Posterior vena cava (tissue), 2 donors: Measurements from ENCODE around the gene MAD1L1. TPM values are rescaled to one million over a fixed set of nuclear protein-coding genes. Genes with fewer than 3 reads are reported as not detected.
"Not testable (repeated sequence)": the region's sequence is repeated elsewhere in the genome, so short reads cannot be mapped to it uniquely, and the experiment has no call there.

Experiments used
- DNase-seq: peaks from one replicate; pipeline ENCODE4 v3.0.0-alpha.2; 2020; ENCODE audit warnings: low spot score
- intact Hi-C, 2 donors: fragments of 100-400 bp; cut with DNase I; formaldehyde crosslinking; loops; one replicate each; pipeline versions ENCODE4 v1.14.1 to v1.14.2; 2022 to 2023
- total RNA-seq, 2 donors: library from RNA; stranded (reverse); fragmentation: NEBNext Ultra II Directional; extraction: Animal tissue kit (Norgen Biotek cat#: 25700); gene quantifications; one replicate each; pipeline ENCODE4 v1.2.1, GENCODE V29; 2021
- donor health status: DM: yes; HTN: yes; CAD: no.
- donor health status: DM: yes; HTN: yes; CAD: no.

Gene MAD1L1
- total RNA-seq, 2 donors from 2014 or later: 17.3 to 24.7 TPM

DNA sequence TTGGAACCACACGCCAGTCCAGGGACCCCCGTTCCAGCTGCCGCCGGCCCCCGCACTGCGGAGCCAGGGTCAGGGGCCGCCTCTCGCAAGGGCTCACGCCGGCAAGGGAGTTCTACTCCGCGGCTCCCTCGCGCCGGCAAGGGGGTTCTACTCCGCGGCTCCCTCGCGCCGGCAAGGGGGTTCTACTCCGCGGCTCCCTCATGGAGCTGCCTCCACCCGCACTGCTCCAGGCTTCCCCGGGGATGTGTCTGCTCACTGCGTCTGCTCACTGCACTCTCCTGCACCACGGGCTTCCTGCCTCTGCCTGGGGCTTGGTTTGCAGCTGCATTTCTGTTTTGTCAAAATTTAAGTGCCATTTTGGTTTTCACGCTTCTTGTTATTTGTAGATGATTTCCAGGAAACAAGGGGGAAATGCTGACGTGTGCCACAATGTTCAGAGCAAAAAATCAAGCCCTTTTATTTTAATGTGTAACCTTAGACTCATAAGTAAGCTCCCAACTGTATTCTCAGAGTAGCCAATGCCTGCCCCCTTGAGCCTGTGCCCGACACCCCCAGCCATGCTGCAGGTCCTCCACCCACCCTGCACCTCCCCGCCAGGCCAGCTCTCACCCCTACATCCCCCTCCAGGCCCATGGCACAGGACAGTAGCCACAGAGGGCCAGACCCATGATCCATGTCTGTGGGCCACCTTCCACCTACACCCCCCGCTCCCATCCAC lies 246.2 kb downstream of the MAD1L1 start:
- no peak for DNase-seq
- intact Hi-C loops: loop anchor here in 1 of 2 donors (5.0 kb wide), 1 partner anchor 49 kb away; no protein-coding TSS in a partner anchor

DNA sequence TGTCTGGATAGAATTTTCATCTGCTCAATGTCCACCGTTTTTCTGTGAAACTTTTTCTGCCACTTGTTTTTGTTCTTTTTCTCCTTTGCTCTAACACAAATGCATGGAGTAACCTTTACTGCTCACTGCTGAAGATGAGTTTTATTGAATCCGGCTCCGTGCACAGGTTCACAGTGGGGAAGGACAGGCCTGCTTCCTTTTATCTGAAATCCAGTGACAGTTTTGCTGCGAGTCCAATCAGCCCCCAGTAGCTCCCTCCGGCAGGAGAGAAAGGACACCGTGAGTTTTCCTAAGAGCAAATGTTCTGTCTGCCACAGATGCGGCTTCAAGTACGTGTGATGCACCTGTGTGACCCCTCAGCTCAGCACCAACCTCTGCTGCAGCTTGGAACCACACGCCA lies 246.8 kb downstream of the MAD1L1 start:
- no peak for DNase-seq

DNA sequence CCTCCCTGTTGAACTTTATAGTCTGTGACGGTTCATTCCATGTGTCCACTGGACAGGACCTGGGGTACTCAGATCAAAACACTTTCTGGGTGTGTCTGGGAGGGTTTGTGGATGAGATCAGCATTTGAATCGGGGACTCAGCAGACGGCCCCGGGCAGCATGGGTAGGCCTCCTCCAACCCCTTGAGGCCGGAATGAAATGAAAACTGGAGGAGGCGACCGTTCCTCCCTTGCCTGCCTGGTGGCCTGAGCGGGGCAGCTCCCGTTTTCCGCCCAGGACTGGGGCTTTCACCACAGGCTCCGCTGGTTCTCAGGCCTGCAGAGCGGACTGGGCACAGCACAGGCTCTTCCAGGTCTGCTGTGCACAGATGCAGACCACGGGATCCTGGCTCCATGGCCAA lies 247.7 kb downstream of the MAD1L1 start:
- intact Hi-C loops: loop anchor here in 1 of 2 donors (5.0 kb wide), 1 partner anchor 48 kb away; no protein-coding TSS in a partner anchor
- DNase-seq: peak; percentile 66

More for the DNA sequence above, 246.8 kb downstream of the MAD1L1 start:
- intact Hi-C loops: loop anchor here in 1 of 2 donors (5.0 kb wide), 1 partner anchor 49 kb away; no protein-coding TSS in a partner anchor

DNA sequence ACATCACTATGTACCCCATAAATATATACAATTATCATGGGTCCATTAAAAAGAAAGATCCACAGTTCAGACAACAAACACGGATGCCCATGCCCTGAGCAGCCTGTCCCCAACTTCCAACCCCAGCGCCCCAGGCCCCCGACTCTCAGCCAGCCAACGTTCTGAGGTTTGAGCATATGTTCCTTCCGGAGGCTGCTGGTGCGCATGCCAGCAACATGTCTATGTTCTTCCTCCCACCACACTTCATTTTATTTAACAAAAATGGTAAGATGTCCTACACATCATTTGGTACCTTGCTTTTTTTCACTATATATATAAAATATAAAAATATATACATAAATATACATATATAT lies 250.9 kb downstream of the MAD1L1 start:
- peak; percentile 48 for DNase-seq
- intact Hi-C loops: no loop called here

DNA sequence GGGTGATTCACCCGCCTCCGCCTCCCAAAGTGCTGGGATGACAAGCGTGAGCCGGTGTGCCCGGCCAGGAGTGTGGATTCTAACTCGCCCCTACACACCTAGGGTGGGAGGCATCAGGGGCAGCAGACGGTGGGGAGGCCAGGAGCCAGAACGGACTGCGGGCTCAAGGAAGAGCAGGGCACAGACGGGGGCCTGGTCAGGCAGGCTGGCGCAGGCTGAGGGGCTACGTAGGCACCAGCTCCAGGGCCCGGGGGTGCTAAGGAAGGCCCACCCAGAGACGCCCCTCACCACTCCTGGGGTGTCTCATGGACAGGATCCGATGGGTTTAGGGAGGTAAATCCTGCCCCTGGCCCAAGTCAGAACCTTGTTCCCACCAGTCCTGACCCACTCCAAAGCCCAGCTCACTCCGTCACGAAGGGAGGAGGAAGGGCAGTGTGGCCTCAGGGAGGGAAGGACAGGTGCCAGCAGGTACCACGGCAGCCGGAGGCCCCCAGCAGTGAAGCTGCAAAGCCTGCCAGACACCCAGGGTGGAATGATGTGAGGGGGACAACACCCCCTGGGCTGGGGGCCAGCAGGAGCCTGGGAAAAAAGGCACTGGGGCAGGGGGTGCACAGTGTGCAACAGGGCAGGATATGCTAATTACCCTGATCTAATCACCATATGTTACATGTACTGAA lies 251.4 kb downstream of the MAD1L1 start:
- peak; percentile 56 for DNase-seq
- intact Hi-C loops: no loop called here

DNA sequence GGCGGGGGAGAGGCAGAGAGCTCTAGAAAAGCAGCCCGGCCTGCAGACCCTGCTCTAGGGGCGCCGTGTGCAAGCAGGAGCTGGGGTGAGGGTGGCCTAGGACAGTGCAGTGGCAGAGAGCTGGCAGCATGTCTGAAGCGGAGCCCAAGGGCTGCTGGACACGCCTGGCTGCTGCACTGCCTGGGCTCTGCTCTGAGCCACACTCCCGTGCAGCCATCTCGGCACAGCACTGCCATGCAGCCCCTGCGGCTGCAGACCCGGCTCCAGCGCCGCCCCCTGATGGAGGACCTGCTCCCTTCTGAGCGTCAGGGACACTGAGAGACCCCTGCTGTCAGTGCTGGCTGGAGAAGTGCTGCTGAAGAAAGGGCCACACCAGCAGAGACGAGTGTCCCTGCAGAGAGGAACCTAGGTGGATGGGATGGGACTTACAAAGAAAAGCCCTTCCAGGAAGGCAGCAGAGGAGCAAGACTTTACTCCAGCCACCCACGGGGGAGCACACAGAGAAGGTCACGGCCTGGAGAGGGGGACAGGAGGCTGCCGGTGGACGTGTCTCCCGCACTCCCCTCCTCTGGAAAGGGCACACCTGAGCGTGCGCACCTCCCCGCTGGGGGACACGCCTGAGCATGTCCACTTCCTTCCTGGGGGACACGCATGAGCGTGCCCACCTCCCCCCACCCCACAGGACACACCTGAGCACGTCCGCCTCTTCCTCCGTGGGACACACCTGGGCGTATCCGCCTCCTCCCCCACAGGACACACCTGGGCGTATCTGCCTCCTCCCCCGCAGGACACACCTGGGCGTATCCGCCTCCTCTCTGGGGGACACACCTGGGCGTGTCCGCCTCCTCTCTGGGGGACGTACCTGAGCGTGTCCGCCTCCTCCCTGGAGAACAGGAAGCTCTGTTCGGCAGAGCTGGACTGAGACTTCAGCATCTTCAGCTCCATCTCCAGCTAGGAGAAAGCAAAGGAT lies 252.9 kb downstream of the MAD1L1 start:
- intact Hi-C loops: no loop called here
- peak; percentile 78 for DNase-seq

DNA sequence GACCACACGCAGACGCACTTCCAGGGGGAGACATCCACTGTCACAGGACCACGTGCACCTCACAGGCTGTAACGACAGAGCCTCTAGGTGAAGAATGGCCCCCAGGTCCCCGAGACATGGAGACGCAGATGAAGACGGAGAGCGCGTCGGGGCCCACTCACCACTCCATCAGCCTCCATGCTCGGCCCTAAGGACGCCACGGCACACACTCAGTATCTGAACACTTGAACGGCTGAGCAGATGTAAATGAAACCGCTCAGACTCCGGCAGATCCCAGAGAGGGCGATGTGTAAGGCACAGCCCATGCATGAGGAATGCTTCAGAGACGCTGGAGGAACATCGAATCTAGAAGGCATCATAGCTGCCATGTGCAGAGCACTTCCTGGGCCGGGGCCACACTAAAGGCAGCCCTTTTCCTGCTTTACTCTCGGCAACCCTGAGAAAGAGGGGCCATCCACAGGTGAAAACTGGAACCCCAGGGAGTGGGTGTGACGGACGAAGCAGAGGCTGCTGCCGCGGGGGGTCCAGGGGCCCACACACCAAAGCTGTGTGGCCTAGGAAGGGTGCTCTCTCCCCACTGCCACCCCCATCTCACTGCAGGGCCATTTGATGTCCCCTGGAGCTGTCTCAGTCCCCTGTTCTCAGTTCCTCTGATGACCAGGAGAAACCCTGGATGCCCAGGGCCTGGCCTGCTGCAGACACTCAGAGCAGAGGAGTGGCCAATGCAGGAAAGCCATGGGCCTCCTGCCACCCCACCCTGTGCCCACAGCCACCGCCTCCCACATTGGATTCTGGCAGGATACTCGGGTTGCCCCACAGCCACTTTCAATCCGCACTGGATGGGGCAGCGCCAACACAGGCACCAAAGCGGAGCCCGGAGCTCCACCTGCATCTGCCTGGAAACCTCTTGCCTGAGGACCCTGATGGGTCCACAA lies 253.8 kb downstream of the MAD1L1 start:
- DNase-seq: peak; percentile 63
- intact Hi-C loops: no loop called here

DNA sequence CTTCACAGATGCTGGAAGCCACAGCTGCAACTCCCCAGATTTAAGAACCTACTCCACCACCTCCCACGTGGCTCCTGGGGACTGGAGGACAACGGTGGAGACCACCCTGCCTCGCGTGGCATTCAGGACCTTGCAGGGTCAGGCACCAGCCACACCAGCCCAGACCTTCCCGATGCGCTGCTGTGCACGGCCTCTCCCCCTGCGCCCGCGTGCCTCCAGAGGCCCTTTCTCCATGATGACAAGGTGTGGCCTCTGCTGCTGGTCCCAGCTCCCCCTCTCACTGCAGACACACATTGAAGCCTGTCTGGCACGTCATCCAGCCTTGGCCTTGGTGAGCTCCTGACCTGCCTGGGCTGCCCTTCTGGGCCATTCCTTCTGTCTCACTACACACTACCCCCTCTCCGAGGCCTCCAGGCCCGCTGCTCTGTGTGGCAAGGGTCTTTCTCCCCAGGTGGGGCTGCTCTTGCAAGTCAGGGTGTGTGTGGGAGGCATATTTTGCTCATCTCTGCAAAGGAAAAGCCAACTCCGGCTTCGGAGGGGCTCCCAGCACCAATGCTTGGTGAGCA lies 254.8 kb downstream of the MAD1L1 start:
- peak; percentile 70 for DNase-seq
- intact Hi-C loops: no loop called here

DNA sequence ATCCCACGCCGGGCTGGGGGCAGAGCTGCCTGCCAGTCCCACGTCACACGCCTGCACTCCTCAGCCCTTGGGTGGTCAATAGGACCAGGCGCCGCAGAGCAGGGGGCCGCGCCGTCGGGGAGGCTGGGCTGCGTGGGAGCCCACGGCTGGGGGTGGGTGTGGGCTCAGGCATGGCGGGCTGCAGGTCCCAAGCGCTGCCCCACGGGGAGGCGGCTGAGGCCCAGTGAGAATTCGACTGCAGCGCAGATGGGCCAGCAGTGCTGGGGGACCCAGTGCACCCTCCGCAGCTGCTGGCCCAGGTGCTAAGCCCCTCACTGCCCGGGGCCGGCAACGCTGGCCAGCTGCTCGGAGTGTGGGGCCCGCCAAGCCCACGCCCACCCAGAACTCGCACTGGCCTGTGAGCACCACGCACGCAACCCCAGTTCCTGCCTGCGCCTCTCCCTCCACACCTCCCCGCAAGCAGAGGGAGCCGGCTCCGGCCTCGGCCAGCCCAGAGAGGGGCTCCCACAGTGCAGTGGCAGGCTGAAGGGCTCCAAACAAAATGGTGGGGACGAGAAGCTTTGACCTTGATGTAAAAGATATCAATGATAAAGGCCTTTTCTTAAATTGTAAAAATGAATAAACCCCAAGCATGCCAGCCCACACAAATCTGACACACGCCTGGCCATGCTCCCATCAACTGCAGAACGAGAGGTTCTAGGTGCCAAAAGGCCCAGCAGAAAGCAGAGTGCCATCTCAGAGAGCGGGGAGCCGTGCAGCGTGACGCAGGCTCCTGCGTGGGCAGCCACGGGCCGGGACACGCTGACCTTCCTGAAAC lies 255.5 kb downstream of the MAD1L1 start:
- intact Hi-C loops: no loop called here
- DNase-seq: peak; percentile 64

DNA sequence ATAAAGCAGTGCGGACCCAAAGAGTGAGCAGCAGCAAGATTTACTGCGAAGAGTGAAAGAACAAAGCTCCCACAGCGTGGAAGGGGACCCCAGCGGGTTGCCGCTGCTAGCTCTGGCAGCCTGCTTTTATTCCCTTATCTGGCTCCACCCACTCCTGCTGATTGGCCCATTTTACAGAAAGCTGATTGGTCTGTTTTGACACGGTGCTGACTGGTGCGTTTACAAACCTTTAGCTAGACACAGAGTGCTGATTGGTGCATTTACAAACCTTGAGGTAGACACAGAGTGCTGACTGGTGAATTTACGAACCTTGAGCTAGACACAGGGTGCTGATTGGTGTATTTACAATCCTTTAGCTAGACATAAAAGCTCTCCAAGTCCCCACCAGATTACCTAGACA lies 256.2 kb downstream of the MAD1L1 start:
- peak; percentile 62 for DNase-seq
- intact Hi-C loops: not testable (repeated sequence)

DNA sequence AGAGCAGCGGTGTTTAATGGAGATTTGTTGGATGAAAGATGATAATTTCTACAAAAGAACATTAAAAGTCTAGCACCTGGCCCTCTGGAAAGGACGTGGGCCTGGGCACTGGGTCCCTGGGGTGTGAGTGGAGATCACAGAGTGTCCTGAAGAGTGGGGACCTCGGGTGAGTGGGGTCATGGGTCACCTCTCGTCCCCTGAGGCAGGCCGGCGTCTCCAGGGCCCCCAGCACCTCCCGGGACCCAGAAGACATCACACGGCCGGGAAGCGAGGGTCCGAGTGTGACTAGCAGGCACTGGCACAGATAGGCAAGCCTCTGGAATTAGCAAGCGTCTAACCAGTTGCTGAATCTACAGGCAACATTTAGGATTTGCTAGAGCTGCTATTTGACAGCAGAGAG lies 257.2 kb downstream of the MAD1L1 start:
- DNase-seq: peak; percentile 59
- intact Hi-C loops: no loop called here

DNA sequence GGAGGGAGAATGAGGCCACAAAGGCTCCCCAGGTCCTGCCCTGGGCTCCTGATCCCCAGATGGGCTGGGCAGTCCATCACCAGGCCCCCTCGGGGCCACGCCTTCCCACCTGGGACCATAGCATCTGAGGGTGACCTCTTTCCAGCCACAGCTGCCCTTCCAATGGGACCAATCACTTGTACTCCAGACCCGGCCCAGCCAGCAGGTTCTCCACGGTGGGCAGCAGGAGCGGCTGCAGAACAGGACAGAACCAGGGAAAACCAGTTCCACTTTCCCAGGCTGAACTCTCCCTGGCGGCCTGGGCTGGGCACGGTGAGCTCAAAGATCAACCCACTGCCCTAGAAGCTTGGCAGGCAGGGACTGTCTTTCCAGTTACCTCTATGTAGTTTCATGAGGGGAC lies 257.6 kb downstream of the MAD1L1 start:
- no peak for DNase-seq
- intact Hi-C loops: no loop called here

DNA sequence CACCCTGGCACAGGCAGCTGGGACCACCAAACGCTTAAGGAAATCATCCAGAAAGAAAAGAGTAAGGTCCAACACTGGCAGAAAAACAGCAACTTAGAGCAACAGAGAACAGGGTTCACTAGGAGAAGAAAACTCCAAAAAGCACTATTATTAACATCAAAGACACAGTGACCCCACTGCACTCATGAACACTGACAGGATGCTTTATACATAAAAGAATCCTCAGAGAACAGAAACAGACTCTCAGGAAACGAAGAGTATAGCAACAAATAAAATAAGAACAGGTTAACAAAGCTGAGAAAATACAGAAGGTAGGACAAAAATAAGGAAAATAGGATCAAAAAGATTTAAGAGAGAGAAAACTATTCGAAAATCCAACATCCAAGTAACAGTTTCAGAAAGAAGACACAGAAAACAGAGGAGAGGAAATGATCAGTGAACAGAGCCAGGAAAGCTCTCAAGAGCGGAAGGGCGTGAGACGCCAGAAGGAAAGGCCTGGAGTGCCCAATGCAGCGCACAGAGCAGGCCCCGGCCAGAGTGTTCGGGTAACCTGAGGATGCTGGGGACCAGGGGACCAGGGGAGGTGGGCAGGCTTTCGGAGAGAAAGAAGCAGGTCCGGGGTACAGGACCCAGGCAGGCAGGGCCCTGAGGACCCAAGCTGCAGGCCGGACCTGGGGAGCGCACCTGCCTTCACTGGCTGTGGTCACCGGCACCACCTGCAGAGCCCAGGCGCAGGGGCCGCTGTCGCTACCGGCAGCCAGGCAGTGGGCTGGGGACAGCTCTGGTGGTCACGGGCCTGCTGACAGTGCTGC lies 258.2 kb downstream of the MAD1L1 start:
- peak; percentile 79 for DNase-seq
- intact Hi-C loops: no loop called here

DNA sequence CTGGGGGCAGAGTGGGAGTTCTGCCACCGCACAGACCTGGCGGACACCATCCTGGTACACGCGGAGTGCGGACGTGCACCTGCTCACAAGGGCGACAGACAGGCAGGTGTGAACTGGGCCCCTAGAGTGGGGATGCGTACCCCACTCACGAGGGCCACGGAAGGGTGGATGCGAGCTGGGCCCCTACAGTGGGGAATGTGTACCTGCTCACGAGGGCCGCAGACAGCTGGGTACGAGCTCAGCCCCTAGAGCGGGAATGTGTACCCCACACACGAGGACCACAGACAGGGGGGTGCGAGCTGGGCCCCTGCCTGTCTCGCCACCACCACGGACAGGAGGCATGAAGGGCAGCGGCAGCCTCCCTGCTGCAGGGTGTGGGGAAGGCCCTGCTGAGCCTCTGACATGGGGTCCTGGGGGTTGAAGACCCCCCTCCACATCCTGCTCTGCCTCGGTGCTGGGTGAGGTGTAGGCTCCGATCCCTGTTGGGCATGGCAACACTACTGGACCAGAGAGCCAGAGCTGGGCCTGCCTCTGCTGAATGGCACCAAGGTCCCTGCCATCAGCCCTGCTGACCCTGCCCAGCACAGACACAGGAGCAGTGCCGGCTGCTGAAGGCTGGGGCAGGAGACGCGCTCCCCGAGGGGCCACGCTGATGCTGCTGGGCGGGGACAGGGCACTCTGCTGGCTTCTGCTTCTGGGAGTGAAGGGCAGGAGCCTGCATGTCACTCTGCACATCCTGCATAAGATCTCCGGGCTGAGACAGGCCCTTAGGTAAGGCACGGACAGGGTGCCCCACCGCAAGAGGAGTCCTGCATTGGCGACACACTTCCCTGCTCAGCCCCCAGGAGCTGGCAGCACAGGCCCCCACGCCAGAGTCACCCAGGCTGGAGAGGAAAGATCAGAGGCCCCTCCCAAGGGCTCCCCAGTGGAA lies 259.2 kb downstream of the MAD1L1 start:
- DNase-seq: peak; percentile 75
- intact Hi-C loops: no loop called here

DNA sequence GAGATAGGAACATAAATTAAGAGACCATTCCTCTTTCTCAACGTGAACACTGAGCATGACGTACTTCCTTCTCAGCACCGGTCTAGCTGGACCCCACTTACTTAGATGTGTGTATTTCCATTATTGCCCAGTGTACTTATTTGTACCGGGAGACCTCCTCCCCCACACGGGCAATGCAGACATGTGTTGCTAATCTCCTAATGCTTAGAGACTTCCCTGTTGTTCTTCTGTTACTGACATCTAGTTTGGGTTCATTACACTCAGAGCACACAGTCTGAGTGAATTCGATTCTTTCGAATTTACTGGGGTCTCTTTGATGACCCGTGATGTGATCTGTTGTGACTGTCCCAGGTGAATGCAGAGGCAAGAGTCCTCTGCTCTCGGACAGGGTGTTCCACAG lies 260.0 kb downstream of the MAD1L1 start:
- intact Hi-C loops: no loop called here
- DNase-seq: no peak
